ENCODE data around the gene CRTAP.

Gene CRTAP

DNA sequence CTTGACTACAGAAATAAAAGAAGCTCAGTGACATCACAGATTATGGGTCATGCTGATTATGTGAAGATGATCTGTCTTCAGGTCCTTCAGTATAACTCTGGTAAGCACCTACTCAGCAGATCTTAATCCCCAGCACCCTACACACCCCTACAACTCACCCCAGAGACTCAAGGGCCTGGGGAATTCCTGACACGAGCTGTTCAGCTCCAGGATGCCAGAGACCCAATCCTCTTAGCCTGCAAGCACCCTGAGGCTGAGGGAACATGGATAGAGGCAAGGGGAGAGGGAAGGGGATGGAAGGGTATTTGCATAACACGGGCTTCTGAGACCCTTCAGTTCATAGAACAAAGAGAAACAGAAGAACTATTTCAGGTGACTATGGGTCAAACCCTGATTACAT, 29.9 kb upstream of the CRTAP start:
- Histone ChIP-seq H3K4me3 (no peak overlapping the region), H3K9me3 (no peaks in the 10 kb centered on the region), H3K4me1 (peaks cover 0 to 8% (median 4%) of the 10 kb centered on the region in 4 donors), H3K27me3 (no peaks in the 10 kb centered on the region), H3K36me3 (no peaks in the 10 kb centered on the region), H3K27ac (no peak overlapping the region)
- TF ChIP-seq, protein P1, sequence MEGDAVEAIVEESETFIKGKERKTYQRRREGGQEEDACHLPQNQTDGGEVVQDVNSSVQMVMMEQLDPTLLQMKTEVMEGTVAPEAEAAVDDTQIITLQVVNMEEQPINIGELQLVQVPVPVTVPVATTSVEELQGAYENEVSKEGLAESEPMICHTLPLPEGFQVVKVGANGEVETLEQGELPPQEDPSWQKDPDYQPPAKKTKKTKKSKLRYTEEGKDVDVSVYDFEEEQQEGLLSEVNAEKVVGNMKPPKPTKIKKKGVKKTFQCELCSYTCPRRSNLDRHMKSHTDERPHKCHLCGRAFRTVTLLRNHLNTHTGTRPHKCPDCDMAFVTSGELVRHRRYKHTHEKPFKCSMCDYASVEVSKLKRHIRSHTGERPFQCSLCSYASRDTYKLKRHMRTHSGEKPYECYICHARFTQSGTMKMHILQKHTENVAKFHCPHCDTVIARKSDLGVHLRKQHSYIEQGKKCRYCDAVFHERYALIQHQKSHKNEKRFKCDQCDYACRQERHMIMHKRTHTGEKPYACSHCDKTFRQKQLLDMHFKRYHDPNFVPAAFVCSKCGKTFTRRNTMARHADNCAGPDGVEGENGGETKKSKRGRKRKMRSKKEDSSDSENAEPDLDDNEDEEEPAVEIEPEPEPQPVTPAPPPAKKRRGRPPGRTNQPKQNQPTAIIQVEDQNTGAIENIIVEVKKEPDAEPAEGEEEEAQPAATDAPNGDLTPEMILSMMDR (IDR thresholded peaks at IDR 0.05): no peak
- intact Hi-C loops (cut with DNase I; ENCODE audit: low total_unique reads): no loop called here
- DNase-seq: no peak

- TF ChIP-seq, protein P1 (IDR thresholded peaks at IDR 0.05): no peak
- intact Hi-C loops (cut with DNase I; ENCODE audit: low total_unique reads): no loop called here
- peaks cover 0 to 21% (median 6%) of the 10 kb centered on the region in 4 donors for H3K4me1 ChIP-seq
These were observed 25.1 kb upstream of the CRTAP start for GRCh38 chr3:33088691-33089090.

DNA sequence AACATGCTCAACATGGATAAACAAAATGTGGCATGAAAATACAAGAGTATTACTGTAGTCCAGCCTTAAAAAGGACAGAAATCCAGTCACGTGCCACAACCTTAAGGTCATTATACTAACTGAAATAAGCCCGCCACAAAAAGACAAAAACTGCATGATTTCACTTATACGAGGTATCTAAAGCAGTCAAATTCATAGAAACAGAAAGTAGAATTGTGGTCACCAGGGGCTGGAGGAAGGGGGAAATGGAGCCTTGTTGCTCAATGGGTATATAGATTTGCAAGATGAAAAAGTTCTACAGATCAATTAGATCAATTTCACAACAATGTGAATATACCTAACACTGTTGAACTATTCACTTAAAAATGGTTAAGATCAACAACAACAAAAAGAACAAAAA, 24.3 kb upstream of the CRTAP start:
- no peak for DNase-seq
- H3K27ac ChIP-seq: no peak overlapping the region
- TF ChIP-seq, protein P1 (IDR thresholded peaks at IDR 0.05): no peak
- no peak overlapping the region for H3K4me3 ChIP-seq
- peaks cover 0 to 38% (median 15%) of the 10 kb centered on the region in 3 donors for H3K36me3 ChIP-seq
- intact Hi-C loops (cut with DNase I; ENCODE audit: low total_unique reads): no loop called here
- H3K4me1 ChIP-seq: peaks cover 0 to 21% (median 6%) of the 10 kb centered on the region in 4 donors
- H3K9me3 ChIP-seq: no peaks in the 10 kb centered on the region
- no peaks in the 10 kb centered on the region for H3K27me3 ChIP-seq

More at GRCh38 chr3:33088691-33089090, 25.1 kb upstream of the CRTAP start:
- Histone ChIP-seq H3K27ac (no peak overlapping the region), H3K36me3 (peaks cover 0 to 33% (median 14%) of the 10 kb centered on the region in 3 donors), H3K4me3 (no peak overlapping the region), H3K9me3 (no peaks in the 10 kb centered on the region), H3K27me3 (no peaks in the 10 kb centered on the region)
- no peak for DNase-seq

DNA sequence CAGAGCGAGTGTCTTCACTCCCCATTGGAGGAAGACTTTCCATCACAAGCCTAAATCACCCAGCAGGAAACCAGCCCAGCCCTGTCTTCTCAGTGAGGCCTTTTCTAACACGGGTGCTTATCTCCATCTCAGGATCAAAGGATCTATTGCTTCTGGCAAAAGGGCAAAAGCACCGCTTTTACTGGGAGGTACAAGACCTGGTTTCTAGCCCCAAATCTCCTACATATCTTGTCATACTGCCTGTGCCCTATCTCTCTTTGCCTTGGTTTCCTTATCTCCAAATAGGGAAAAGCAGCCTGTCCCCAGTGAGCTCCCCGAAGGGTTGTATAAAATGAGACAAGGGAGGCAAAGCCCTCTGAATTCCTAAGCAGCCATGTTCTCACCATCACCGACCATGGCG, 22.1 kb upstream of the CRTAP start:
- no peak overlapping the region for H3K27ac ChIP-seq
- H3K36me3 ChIP-seq: peaks cover 0 to 38% (median 15%) of the 10 kb centered on the region in 3 donors
- H3K27me3 ChIP-seq: no peaks in the 10 kb centered on the region
- DNase-seq: no peak
- intact Hi-C loops (cut with DNase I; ENCODE audit: low total_unique reads): no loop called here
- no peaks in the 10 kb centered on the region for H3K9me3 ChIP-seq
- H3K4me3 ChIP-seq: no peak overlapping the region
- TF ChIP-seq, protein P1 (IDR thresholded peaks at IDR 0.05): no peak
- H3K4me1 ChIP-seq: peaks cover 0 to 27% (median 11%) of the 10 kb centered on the region in 4 donors

GRCh38 chr3:33092496-33093254, 21.1 kb upstream of the CRTAP start:
- intact Hi-C loops (cut with DNase I; ENCODE audit: low total_unique reads): no loop called here

More at GRCh38 chr3:33092496-33093254, 21.1 kb upstream of the CRTAP start:
- no peaks in the 10 kb centered on the region for H3K9me3 ChIP-seq
- H3K4me1 ChIP-seq: peaks cover 0 to 30% (median 12%) of the 10 kb centered on the region in 4 donors
- peaks cover 0 to 38% (median 15%) of the 10 kb centered on the region in 3 donors for H3K36me3 ChIP-seq
- no peak overlapping the region for H3K27ac ChIP-seq
- TF ChIP-seq, protein P1 (IDR thresholded peaks at IDR 0.05): no peak
- no peak for DNase-seq
- no peak overlapping the region for H3K4me3 ChIP-seq
- no peaks in the 10 kb centered on the region for H3K27me3 ChIP-seq
